ENCODE data around the gene CACTIN.
"Not testable (repeated sequence)": the region's sequence is repeated elsewhere in the genome, so short reads cannot be mapped to it uniquely, and the experiment has no call there.

Gene CACTIN

DNA sequence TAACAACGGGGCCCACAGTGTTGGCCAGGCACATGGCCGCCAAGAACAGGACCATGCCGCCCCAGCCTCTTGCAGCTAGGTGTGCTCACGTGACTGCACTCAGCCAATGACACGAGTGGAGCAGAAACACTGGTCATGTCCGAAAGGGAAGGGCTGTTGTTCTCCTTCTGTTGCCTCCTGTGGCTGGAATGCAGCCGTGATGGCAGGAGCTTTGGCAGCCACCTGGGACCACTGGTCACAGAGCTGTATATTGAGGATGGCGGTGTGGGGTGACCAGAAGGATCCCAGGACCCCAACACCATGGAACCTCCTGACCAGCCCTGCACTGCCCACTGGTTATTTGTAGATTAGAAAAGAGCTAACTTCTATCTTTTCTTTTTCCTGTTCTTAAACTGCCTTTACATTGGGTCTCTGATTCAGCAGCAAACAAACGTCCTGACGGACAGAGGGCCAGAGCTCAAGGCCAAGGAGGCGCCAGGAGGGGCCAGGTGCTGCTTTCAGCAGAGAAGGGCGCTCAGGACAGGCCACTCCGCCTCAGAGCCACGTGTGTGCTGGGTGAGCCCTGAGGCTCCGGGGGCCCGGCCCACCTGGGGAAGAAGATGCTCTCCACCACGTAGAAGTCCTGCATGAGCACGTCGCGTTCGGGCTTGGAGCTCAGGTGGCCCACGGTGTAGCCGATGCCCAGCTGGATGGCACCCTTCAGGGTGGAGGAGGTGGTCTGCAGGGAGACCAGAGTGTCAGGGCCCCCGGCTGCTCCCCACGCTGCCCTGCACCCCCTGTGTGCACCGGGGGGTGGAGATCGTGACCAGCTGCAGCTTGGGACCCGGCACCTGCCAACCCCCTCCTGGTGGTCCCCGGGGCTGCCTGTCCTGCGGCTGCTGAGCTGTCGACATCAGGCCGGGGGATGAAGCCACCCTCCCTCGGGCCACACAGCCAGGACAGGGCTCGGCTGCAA is 35.0 kb upstream of the CACTIN start:
- no peak for DNase-seq

DNA sequence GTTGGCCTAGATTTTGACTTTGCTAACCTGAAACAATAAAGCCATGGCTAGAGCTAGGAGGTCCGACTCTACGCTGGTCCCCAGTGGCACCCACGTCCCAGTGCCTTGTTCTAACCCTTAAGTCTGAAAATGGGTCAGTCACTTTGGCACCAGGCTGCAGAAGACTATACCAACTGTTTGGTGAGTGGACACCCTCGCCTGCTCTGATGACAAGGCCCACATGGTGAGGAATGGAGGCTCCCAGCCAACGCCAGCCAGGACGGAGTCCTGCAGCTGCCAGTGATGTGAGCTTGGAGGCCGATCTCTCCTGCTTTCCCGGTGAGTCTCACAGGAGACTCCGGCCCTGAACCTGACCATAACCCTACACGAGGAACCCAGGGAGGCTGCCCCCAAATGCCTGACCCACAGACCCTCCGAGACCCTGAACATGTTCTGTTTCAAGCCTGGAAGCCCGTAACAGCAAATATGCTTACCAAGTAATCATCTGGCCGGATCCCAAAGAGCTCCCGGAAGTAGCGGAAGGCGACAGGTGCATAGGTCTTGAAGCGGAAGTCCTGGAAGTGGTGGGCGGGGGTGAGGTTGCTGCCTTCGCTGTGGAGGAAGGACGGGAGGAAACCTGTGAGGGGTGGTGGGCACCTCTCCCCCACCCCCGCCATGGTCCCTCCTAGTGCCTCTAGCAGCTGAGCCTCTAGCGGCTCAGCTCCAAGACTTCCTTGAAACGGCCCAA is 34.1 kb upstream of the CACTIN start:
- DNase-seq: no peak

- DNase-seq: no peak
Measured at GRCh38 chr19:3659746-3660112, 33.1 kb upstream of the CACTIN start.

- no peak for DNase-seq
Measured at GRCh38 chr19:3658870-3659745, 32.5 kb upstream of the CACTIN start.

GRCh38 chr19:3658004-3658869 is 31.6 kb upstream of the CACTIN start:
- DNase-seq: peak in 1 of 2 experiments; percentile 29

DNA sequence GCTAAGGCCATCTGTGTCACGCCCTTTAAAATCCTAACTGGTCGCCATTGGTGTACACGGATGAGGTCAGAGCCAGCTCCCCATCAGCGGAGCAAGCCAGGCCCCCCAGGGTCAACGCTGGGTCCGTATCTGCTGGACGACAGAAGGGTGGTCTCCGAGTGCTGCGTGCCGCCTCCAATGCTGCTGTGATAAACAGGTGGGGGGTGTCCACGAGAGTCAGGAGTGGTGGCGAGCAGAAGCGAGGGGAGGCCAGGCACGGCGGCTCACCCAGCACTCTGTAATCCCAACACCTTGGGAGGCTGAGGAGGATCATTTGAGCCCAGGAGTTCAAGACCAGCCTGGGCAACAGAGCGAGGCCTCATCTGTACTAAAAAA is 30.8 kb upstream of the CACTIN start:
- no peak for DNase-seq

- DNase-seq: no peak
Measured at GRCh38 chr19:3656747-3657394, 30.3 kb upstream of the CACTIN start.

- peak in 1 of 2 experiments; percentile 65 for DNase-seq
Measured at GRCh38 chr19:3656073-3656746, 29.6 kb upstream of the CACTIN start.

- peak; percentile 31 to 90 for DNase-seq
Measured at GRCh38 chr19:3655402-3656072, 28.9 kb upstream of the CACTIN start.

- DNase-seq: no peak
Measured at GRCh38 chr19:3653865-3654513, 27.4 kb upstream of the CACTIN start.

- DNase-seq: no peak
Measured at GRCh38 chr19:3653081-3653795, 26.6 kb upstream of the CACTIN start.

DNA sequence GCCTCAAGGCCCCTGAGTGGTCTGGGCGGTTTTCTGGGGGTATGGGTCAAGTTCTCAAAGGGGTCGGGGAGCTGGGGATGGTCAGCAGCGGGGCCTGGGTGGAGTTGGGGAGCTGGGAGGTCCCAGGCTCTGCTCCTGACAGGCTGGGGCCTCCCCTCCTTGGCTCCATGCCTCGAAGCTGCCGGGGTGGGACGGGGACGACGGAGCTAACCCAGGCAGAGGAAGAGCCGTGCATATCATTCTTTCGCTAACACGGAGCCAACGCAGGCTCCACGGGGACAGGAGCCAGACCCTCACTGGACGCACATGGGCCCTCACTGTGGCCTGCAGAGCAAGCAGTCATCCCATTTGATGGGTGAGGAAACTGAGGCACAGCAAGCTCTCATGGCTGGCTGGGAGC is 25.8 kb upstream of the CACTIN start:
- DNase-seq: no peak

DNA sequence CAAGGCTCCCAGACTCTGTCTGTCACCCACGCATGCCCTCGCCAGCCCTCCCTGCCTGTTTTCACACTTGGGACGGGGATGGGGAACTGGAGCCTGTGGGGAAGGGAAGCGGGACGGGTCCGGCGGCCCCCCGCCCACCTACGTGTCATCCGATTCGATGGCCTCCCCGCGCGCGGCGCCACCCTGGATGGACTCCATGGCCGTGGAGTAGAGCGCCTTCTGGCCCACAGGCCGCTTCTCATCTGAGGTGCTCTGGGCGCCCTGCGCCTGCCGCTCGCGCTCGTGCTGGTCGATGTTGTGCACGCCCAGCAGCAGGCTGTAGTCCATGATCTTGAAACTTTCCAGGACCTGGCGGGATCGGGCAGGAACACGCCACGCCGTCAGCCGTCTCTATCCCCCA is 25.1 kb upstream of the CACTIN start:
- DNase-seq: no peak

DNA sequence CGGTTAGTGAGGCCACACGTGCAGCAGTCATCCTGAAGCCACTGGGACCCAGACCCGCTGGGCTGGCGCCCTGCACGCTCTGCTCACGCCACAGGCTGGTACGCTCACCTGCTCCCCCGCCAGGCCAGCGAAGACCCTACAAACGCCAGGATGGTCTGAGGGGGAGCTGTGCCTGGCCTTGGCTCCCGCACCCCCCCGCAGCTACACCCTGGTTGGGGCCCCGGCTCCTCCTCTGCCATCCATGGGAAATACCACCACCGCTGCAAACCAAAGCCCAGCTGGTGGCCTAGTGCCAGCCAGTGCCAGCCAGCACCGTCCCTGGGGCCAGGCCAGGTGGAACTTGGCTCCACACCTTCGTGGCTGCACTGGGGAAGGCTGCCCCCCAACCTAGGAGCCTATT is 23.3 kb upstream of the CACTIN start:
- DNase-seq: no peak

- no peak for DNase-seq
Measured at GRCh38 chr19:3648037-3648905, 21.7 kb upstream of the CACTIN start.

GRCh38 chr19:3647102-3647501 is 20.5 kb upstream of the CACTIN start:
- DNase-seq: not testable (repeated sequence)

GRCh38 chr19:3646336-3647092 is 19.9 kb upstream of the CACTIN start:
- no peak for DNase-seq

All from NCI-H446 (cell line).